Urinary bladder (tissue), 4 donors: ENCODE results near the gene SNUPN. TPM values are rescaled to one million over a fixed set of nuclear protein-coding genes. Genes with fewer than 3 reads are reported as not detected.
A peak's percentile ranks its signal among the peaks of the same experiment; 100 is the strongest.

ENCODE experiments used
- DNase-seq: peaks from one replicate; pipeline ENCODE4 v3.0.0-alpha.2; 2015; ENCODE audit errors: extremely low spot score
- H3K27ac ChIP-seq: one replicate; pipeline ENCODE4 v1.5.1; 2013; ENCODE audit warnings: low read depth, mild to moderate bottlenecking, moderate library complexity
- H3K36me3 ChIP-seq: one replicate; pipeline ENCODE4 v1.6.1; 2013; ENCODE audit warnings: mild to moderate bottlenecking, moderate library complexity; ENCODE audit not compliant: insufficient read depth
- H3K4me1 ChIP-seq: one replicate; pipeline ENCODE4 v1.6.1; 2013; ENCODE audit warnings: mild to moderate bottlenecking, moderate library complexity; ENCODE audit not compliant: insufficient read depth
- H3K4me3 ChIP-seq: one replicate; pipeline ENCODE4 v1.5.1; 2013; ENCODE audit warnings: low read depth, low read length
- WGBS: extraction: QIAGEN DNeasy Blood & Tissue Kit; methylation state at CpG from one replicate; pipeline ENCODE4 v1.1.7; 2013; 5-methylcytosine and 5-hydroxymethylcytosine counted together
- polyA plus RNA-seq: library from polyadenylated mRNA; stranded (reverse); fragments of 200-250 nt; gene quantifications from one replicate; pipeline ENCODE4 v1.2.3, GENCODE V29; 2013
- total RNA-seq: library from RNA; depleted of rRNA; stranded (reverse); fragments of >200 nt; gene quantifications from one replicate; pipeline ENCODE4 v1.2.3, GENCODE V29; 2014
- donor health status: healthy with polysubstance abuse.
- donor health status: healthy.

SNUPN gene
- total and polyA plus RNA-seq, 2 donors = 23.6 to 25.1 TPM

DNA sequence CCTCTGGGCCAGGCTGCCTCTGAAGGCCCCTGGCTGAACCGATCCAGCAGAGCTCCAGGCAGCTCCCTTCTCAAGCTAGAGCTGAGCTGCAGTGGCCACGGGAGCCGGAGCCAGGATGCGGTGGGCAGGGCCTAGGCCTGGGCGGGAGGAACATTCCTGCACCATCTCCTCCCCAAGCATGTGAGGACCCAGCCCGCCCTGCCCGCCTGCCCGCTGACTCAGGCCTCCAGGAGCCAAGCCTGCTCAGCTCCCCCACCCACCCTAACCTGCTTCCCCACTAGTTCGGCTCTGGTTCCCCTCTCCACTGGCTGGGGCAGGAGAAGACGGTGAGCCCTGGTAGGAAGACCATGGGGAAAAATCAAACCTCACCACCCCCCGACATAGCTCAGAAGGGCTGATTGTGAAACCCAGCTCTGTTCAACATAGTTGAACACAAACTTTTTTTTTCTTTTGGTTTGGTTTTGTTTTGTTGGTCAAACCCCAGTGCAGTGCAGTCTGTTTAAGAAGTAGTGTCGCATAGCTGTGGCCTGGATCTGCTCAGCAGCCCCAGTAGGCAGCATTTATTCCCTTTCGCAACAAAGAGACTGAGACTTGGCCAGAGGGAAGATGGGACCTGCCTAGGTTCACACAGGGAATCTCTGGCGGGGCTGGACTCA is 35.7 kb upstream of the SNUPN start:
- peak; percentile 58 for DNase-seq
- WGBS = 24% methylated on average over 14 of the region's 14 CpGs
- Histone ChIP-seq H3K36me3 (no peaks in the 10 kb centered on the region), H3K4me1 (no peaks in the 10 kb centered on the region), H3K4me3 (no peak overlapping the region), H3K27ac (peak overlapping the region; percentile 87)

- no peak for DNase-seq
- no peak overlapping the region for H3K4me3 ChIP-seq
- H3K36me3 ChIP-seq = no peaks in the 10 kb centered on the region
- WGBS = 78% methylated on average over 17 of the region's 17 CpGs
- no peak overlapping the region for H3K27ac ChIP-seq
- no peaks in the 10 kb centered on the region for H3K4me1 ChIP-seq
Measured at GRCh38 chr15:75659928-75660645, 34.6 kb upstream of the SNUPN start.

GRCh38 chr15:75659141-75659771 is 33.7 kb upstream of the SNUPN start:
- Histone ChIP-seq H3K4me1 (no peaks in the 10 kb centered on the region), H3K36me3 (no peaks in the 10 kb centered on the region), H3K4me3 (no peak overlapping the region), H3K27ac (no peak overlapping the region)
- WGBS = 79% methylated on average over 9 of the region's 9 CpGs
- no peak for DNase-seq

GRCh38 chr15:75656813-75657212 is 31.3 kb upstream of the SNUPN start:
- no peak for DNase-seq
- Histone ChIP-seq H3K27ac (no peak overlapping the region), H3K36me3 (no peaks in the 10 kb centered on the region), H3K4me3 (no peak overlapping the region), H3K4me1 (no peaks in the 10 kb centered on the region)
- 94% methylated on average over 22 of the region's 22 CpGs for WGBS

- no peak overlapping the region for H3K27ac ChIP-seq
- DNase-seq = no peak
- H3K4me1 ChIP-seq = no peaks in the 10 kb centered on the region
Measured at GRCh38 chr15:75656331-75656730, 30.8 kb upstream of the SNUPN start.

DNA sequence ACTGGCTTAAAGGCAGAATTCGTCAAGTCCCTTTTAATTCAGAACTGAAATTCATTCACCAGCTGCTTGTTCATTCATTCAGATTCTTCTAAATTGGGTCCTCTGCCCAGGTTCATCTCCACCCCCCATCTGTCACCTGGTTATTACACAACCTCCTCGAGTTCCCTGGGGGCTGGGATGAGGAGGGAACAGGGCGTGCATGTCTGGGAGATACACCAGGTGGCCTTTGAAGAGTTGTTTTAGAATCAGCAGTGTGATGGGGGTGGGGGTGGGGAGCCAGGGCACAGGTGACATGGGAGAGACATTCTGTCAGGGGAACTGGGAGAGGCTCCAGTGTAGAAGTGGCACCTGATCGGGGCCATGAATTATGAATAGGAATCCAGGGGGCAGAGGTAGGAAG is 30.4 kb upstream of the SNUPN start:
- Histone ChIP-seq H3K36me3 (no peaks in the 10 kb centered on the region), H3K27ac (no peak overlapping the region), H3K4me1 (no peaks in the 10 kb centered on the region), H3K4me3 (no peak overlapping the region)
- no peak for DNase-seq
- 77% methylated on average over 4 of the region's 4 CpGs for WGBS

More at GRCh38 chr15:75656331-75656730, 30.8 kb upstream of the SNUPN start:
- Histone ChIP-seq H3K4me3 (no peak overlapping the region), H3K36me3 (no peaks in the 10 kb centered on the region)
- 97% methylated on average over 5 of the region's 5 CpGs for whole genome bisulfite sequencing

DNA sequence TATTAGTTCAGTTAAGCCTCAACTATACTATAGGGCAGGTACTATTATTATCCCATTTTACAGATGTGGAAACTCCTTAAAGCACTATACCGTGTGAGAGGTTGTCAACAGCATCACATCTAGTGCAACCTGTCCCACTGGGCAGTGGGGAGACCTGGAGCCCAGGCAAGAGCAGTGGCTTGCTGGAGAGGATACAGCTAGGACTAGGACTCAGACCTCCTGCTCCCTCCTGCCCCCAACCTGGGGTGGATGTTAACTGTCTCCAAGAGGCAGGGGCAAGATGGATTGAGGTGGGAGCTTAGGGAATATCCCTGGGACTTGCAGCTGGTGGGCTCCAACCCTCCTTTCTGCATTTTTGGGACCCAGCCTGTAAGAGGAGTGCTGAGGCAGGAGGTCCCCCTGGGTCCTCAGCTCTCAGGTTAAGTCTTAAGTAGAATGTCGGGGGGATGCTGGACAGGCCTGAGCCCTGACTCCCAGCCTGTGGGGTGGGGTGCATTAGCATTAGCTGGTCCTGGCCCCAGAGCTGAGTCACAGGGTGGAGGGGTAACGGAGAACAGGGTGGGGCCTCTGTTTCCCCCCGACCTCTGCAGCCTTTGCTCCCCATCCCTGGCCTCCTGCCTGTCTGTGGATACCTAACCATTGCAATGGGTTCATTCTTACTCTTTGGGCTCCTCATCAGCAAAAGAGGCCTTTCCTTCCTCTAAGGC is 28.8 kb upstream of the SNUPN start:
- Histone ChIP-seq H3K4me3 (no peak overlapping the region), H3K27ac (no peak overlapping the region), H3K36me3 (no peaks in the 10 kb centered on the region), H3K4me1 (no peaks in the 10 kb centered on the region)
- no peak for DNase-seq
- 65% methylated on average over 4 of the region's 4 CpGs for WGBS

GRCh38 chr15:75653347-75653913 is 27.9 kb upstream of the SNUPN start:
- DNase-seq = no peak
- 81% methylated on average over 16 of the region's 16 CpGs for WGBS
- no peak overlapping the region for H3K4me3 ChIP-seq
- H3K4me1 ChIP-seq = no peaks in the 10 kb centered on the region
- H3K36me3 ChIP-seq = no peaks in the 10 kb centered on the region
- no peak overlapping the region for H3K27ac ChIP-seq

- no peaks in the 10 kb centered on the region for H3K4me1 ChIP-seq
- H3K27ac ChIP-seq = no peak overlapping the region
- no peak for DNase-seq
- H3K4me3 ChIP-seq = peak overlapping the region; percentile 14
- H3K36me3 ChIP-seq = no peaks in the 10 kb centered on the region
- WGBS = 52% methylated on average over 2 of the region's 2 CpGs
Measured at GRCh38 chr15:75651810-75652543, 26.5 kb upstream of the SNUPN start.

DNA sequence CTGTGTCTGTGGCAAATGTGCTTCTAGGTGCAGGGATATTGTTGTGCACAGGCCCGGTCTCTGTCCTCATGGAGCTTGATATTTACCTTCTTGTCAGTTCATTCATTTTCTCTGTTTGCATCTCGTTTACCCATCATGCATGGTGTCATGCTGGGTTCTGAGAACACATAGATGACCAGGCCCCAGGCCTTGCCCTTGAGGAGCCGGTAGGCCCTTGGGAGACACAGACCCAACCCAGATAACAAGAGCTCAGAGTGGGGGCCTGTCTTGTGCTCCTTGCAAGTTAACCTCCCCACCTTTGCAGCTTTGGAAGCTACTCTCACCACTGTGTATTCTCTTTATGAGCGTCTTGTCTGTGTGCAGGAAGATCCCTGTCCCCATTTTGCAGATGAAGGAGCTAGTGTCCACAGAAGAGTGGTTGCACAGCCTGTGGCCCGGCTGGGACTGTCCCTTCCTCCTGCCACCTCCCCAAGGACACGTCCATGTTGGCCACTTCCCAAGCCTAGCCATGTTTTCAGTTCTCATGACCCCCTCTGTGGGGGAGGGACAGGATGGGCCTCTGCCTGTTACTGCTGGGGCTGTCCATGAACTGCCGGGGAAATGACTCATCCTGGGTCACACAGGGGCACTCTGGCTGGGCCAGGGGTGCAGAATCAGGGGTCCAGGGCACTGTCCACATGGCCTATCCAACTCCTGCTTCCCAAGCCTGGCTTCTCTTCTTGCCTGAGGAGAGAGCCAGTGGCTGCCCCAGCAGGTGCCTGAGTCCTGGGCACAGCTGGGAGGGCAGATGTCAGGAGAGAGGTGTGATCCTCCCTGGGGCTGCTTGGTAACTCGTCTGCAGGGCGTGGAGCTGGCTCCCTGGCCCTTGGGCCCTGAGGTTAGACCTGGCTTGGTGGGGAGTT is 25.6 kb upstream of the SNUPN start:
- Histone ChIP-seq H3K36me3 (no peaks in the 10 kb centered on the region), H3K4me1 (no peaks in the 10 kb centered on the region), H3K27ac (peak overlapping the region; percentile 14), H3K4me3 (peak overlapping the region; percentile 14)
- no peak for DNase-seq
- WGBS = 40% methylated on average over 9 of the region's 9 CpGs

DNA sequence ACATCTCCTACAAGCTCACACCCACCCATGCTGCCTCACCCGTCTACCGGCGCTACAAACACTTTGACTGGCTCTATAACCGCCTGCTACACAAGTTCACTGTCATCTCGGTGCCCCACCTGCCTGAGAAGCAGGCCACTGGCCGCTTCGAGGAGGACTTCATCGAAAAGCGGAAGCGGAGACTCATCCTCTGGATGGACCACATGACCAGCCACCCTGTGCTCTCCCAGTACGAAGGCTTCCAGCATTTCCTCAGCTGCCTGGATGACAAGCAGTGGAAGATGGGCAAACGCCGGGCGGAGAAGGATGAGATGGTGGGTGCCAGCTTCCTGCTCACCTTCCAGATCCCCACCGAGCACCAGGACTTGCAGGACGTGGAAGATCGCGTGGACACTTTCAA is 24.3 kb upstream of the SNUPN start:
- no peak overlapping the region for H3K4me3 ChIP-seq
- DNase-seq = no peak
- WGBS = 92% methylated on average over 18 of the region's 18 CpGs
- no peaks in the 10 kb centered on the region for H3K36me3 ChIP-seq
- peaks cover 2% of the 10 kb centered on the region for H3K4me1 ChIP-seq
- no peak overlapping the region for H3K27ac ChIP-seq

- Histone ChIP-seq H3K4me1 (peaks cover 2% of the 10 kb centered on the region), H3K36me3 (no peaks in the 10 kb centered on the region), H3K4me3 (peak overlapping the region; percentile 73), H3K27ac (no peak overlapping the region)
- DNase-seq = no peak
- WGBS = 72% methylated on average over 19 of the region's 19 CpGs
Measured at GRCh38 chr15:75649045-75649761, 23.7 kb upstream of the SNUPN start.
